Globus pallidus (tissue), 1 donor: ENCODE data around the gene LHFPL3.
"Not testable (repeated sequence)": the region's sequence is repeated elsewhere in the genome, so short reads cannot be mapped to it uniquely, and the experiment has no call there.

Source experiments
- DNase-seq: peaks from one replicate; pipeline ENCODE4 v3.0.0-alpha.2; 2015; ENCODE audit warnings: low spot score

LHFPL3 gene

DNA sequence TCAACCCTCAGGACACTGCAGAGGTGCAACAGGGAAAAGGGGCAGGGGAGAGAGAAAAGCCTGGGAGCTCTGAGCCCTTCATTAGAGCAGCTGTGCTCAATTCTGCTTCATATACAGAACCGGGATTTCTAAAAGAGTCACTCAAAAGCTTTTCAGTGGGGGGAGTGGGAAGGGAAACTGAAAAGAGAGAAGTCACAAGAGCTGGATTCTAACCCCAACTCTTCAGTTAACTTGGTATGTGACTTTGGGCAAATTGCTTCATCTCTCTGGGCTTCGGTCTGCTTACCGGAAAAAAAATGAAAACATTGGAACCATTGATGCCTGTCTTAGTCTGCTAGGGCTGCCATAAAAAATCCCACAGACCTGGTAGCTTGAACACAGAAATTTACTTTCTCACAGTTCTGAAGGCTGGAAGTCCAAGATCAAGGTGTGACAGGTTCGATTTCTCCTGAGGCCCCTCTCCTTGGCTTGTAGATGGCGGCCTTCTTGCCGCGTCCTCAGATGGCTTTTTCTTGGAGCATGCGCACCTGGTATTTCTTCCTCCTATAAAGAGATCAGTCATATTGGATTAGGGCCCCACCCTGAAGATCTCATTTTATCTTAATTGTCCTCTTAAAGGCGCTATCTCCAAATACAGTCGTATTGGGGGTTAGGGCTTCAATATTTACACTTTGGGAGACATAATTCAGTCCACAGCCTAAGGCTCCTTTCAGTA is 567.3 kb downstream of the LHFPL3 start:
- DNase-seq, result peak; percentile 22

DNA sequence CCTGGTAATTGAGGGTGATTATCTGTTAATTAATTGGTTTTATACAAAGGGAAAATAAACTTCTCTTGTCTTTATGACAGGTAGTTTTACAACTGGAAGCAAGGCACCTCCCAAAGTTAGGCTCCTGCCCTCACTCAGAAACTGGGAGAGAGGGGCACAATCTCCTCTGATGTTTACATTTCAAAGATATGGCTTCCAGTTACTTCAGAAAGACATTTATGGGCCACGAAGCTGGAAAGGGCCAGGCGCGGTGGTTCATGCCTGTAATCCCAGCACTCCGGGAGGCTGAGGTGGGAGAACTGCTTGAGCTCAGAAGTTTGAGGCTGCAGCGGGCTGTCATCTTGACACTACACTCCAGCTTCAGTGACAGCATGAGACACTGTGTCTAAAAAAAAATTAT is 570.0 kb downstream of the LHFPL3 start:
- DNase-seq, result no peak

DNA sequence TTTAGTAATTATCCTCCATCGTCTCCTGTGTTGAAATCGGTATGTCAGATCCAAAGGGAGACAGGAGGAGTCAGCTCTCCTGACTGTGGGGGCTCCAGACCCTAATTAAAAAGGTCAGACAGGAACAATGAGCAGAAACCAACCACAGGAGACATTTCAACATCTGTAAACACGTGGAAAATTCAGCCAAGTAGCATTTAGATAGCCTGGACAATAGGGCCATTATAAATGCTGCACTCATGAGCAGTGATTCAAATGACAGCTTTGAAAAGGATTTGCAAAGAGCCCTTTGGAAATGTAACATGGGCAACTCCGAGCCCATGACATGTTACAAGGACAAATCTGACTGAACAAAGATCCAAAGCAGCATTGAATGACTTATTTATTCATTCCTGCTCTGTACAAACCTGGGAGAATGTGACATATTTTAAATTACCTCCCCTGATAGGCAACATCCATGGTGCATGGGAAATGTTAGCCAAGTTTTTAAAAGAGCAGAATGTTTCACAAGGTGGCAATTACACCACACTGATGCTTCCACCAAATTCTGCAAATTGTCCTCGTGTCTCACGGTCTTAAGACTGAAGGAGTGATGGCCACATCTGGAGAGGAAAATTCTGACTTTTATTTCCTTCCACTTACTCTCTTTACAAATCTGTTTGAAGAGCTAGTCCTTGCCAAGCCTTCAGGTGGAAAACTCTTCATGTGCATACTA is 572.3 kb downstream of the LHFPL3 start:
- peak; percentile 86 for DNase-seq

DNA sequence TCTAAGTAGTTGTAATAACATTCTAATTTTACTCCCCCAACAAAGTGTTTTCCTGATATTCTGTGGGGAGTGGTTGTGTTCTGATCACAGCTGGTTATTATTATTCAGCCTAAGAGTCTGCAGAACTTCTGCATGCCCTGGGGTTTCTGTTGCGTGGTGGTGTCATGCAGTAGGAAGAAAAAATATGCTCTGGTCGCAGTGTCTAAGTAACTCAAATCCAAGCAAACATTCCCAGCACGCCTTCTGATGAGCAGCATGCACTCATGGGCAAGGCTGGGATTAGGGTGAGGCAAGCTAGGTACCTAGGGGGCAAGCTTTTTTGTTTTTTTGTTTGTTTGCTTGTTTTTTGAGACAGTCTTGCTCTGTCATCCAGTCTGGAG is 572.8 kb downstream of the LHFPL3 start:
- DNase-seq, result no peak

DNA sequence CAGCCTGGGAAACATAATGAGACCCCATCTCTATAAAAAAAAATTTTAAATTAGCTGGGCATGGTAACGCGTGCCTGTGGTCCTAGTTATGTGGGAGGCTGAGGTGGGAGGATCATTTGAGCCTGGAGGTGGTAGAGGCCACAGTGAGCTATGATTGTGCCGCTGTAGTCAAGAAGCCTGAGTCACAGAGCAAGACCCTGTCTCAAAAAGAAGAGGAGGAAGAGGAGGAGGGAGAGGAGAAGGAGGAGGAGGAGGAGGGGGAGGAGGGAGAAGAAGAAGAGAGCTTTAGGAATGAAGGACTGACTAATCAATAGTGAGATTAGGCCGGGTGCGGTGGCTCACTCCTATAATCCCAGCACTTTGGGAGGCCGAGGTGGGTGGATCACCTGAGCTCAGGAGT is 573.8 kb downstream of the LHFPL3 start:
- DNase-seq, result no peak

DNA sequence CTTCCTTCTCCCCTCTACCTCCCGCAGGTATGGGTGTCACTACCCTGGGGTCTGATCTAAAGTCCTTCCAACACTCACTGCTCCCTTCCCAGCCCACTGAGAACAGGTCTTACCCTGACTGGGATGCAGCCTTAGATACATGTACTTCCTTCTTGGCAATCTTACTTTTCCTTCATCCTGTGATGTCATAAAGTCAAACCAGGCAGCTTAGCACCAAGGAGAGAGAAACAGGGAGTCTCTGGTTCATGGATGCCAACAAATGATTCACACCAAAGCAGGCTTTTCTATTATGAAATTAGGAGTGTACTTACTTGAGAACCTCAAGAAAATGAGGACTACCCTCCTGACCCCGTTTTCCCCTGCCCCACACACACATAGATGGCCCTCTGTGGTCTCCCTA is 574.6 kb downstream of the LHFPL3 start:
- DNase-seq, result no peak

DNA sequence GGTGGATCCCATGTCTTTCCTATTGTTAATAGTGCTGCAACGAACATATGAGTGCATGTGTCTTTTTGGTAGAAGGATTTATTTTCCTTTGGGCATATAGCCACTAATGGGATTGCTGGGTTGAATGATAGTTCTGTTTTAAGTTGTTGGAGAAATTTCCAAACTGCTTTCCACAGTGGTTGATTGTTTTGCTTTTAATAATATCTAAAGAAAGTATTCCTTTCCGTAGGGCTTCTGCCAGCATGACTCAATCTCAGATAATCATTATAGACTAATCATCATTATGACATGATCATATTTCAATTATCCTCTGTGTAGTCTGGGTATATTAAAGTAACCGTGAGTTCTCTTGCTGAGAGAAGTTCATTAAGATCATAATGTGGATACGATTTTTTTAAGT is 575.4 kb downstream of the LHFPL3 start:
- DNase-seq, result no peak

DNA sequence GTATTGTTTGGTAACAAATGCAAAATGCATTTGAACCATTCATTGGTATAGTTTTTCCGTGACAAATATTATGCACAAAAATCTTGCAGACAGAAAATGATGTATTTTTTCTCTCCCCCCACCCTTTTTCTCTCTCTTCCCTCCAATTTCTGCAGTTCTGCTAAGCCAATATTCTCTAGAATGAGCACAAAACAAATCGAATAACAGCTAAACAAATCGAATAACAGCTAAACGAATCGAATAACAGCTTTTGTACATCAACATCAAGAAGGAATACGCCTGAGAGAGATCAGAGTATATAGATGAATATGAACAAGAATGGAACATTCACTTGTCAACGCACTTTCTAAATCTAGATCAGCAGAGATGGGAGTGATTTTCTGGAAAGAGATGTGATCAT is 577.6 kb downstream of the LHFPL3 start:
- no peak for DNase-seq

DNA sequence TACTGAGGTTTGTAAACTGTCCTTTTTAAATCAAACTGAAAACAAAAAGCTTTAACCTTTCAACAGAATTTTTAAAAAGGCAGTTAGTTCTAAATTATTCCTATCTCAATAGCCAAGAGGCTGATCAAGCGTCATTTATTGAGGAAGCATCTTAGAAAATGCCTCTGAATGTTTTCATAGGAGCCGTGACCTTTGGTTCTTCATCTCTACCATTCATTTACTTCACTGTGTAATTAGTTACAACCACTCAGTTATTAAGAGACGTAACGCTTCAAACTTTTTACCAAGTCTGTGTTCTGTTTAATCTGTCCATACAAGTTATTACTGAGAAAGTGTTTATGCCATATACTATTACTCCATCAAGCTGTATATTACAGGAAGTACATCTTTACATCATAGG is 578.2 kb downstream of the LHFPL3 start:
- DNase-seq, result no peak

DNA sequence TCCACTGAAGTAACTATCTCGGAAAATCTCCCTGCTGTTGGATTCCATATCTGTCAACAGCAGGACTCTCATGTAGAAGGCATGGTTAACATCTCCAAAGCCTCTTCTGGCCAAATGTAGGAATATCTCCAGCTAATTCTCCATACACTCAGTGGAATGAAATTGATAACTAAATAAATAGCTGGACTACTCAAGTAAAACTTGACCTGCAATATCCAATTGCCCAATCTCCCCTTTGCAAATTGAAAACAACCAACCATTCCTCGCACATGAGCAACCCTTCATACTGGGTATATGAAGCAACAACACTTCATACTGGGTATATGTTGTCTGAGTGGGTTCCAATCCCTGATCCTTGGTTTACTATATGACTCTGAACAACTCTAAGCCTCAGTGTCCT is 580.2 kb downstream of the LHFPL3 start:
- DNase-seq, result no peak

DNA sequence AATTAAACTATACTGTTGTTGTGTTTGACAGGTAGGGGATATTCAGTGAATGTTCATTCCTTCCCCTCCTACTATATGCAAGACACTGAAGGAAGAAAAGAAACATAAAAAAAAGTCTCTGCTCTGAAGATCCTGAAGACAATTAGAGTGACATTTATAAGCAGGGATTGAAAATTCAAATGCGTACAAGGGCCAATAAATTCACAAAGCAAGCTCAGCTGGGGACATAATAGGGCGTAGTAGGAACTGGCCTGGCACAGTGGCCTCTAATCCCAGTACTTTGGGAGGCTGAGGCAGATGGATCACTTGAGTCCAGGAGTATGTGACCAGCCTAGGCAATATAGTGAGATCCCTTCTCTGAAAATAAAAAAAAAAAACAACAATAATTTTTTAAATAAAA is 580.7 kb downstream of the LHFPL3 start:
- DNase-seq, result no peak

DNA sequence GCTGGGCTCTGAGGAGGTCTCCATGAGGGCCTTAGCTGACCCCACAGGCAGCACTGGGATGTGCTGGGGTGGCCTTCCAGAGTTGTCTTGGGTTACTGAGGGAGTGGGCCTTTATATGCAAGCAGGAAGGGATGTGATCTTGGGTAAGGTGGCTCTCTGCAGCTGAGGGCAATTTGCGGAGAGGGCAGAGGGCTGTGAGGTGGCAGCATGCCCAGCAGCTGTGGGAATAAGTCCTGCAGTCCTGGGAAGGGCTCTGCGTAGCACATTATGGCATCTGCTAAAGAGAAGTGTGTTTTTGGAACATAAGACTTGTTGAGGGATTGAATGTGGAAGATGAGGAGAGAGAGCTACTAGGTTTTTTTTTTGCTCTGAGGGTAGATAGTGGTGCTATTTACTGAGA is 586.0 kb downstream of the LHFPL3 start:
- DNase-seq, result no peak

DNA sequence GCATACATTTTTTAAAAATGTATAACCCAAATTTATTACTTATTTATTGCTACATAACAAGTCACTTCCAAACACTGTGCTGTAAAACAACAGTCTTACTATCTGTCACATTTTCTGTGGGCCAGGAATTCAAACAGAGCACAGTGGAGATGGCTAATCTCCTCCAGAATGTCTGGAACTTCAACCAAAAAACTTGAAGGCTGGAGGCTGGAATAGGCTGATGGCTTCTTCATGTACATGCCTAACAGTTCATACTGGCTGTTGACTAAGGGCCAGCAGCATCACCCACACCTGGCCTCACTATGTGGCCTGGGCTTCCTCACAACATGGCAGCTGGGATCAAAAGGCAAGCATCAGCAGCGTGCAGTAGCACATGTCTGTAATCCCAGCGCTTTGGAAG is 593.2 kb downstream of the LHFPL3 start:
- no peak for DNase-seq

DNA sequence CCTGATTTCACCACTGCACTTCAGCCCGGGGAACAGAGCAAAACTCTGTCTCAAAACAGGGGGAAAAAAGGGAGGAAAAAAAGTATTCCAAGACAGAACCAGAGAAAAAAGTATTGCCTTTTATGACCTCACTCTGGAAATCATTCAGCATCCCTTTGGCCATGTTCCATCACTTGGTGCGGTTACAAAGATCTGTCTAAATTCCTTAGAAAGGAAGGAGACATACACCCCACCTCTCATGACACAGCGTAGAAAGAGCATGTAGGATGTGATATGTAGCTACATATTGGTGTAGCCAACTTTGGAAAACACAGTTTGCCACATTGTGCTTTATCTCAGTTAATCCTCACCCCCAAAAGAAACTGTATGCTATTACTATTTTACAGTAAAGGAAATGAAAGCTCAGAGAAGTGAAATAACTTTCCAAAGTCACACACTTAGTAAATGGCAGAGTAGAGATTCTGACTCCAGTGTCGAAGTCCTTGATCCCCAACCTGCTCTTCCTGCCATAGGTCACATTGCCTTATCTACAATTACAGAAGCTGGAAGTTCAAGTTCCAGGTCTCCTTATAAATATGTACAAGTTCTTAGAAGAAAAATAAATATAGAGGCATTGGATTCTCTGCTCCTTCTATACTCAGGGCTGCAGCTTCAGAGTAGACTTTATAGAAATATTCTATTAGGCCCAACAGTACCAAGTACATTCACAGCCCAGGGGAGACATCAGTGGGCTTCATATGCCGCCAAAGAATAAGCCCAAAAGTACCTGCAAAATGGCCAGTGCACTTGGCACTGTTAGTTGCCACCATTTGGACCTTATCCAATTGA is 594.0 kb downstream of the LHFPL3 start:
- no peak for DNase-seq

DNA sequence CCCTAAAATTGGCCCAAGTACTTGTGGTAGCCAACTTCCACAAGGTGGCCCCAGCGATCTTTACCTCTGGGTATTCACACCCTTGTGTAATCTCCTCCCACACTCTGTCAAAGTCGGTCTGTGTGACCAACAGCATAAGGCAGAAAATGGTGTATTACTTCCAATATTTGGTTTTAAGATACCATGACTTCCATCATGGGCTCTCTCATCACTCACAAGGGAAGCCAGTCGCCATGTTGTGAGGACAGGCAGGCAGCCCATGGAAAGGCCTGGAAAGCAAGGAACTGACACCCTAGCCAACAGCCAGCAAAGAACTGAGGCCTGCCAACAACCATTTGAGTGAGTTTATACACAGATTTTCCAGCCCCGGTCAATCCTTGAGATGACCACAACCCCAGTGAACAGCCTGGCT is 594.6 kb downstream of the LHFPL3 start:
- DNase-seq, result peak; percentile 79

DNA sequence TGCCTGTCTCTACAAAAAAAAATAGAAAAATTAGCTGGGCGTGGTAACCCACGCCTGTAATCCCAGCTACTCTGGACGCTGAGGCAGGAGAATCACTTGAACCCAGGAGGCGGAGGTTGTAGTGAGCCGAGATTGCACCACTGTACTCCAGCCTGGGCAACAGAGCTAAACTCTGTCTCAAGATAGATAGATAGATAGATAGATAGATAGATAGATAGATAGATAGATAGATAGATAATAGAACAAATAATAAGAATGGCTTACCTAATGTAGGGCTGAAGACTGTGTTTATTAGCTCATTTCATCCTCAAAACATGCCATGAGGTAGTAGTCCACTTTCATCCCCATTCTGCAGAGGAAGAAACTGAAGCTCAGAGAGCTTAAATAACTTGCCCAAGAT is 597.8 kb downstream of the LHFPL3 start:
- not testable (repeated sequence) for DNase-seq

DNA sequence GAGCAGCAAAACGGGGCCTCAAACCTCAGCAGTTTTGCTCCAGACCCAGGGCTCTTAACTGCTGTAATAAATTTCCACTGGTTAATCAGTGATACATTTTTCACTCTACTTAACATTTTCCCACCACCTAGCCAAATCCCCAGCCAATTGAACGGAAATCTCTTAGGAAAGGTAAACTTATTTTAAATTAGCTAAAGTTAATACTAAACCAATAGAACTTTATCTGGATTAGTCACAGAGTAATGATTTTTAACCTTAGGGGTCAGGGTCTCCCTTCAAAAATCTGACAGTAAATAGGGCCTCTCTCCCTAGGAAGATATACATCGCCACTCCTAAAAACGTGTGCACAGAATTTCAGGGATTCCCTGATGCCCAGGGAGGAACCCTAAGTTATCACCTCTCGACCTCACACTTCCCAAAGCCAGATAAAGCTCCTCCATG is 598.2 kb downstream of the LHFPL3 start:
- DNase-seq, result no peak

DNA sequence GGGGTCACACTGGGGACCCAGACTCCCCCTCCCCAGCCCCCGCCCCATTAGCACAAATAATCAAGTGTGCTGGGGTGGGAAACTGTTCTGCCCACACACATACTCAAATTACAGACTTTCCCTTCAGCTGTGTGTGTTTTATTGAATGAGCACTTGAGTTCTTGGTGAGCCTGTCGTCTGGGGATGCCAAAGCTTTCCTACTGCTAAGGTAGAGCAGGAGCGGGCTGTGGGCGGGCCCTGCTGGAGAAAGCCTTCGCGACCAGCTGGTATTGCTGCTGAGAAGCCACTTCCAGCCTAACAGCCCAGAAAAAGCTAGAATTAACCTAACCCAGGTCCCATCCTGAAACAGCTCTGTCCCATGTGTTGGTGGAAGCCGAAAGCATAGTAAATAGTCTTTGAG is 598.7 kb downstream of the LHFPL3 start:
- no peak for DNase-seq

DNA sequence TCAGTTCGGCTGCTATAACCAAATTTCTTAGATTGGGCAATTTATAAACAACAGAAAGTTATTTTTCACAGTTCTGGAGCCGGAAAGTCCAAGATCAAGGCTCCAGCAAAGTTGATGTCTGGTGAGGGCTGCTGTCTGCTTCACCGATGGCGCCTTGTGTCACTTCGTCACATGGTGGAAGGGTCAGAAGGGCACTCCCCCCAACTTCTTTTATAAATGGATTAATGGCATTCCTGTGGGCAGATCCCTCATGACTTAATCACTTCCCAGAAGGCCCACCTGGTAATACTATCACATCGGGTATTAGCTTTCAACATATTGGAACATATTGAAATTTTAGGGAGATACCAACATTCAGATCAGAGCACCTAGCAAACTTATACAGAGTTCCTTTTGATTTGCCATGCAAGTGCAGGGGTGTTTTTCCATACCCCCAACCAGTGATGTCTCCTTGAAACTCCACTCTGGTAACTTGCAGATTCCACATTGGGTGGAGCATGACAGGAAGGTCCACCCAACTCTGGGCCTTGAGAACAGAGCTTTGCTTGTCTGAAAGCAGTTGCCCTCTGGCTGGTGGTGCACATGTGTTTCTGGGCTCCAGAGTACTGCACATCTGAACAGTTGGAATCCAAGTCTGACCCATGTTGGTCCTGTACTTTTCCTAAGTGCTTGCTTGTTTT is 600.5 kb downstream of the LHFPL3 start:
- no peak for DNase-seq

DNA sequence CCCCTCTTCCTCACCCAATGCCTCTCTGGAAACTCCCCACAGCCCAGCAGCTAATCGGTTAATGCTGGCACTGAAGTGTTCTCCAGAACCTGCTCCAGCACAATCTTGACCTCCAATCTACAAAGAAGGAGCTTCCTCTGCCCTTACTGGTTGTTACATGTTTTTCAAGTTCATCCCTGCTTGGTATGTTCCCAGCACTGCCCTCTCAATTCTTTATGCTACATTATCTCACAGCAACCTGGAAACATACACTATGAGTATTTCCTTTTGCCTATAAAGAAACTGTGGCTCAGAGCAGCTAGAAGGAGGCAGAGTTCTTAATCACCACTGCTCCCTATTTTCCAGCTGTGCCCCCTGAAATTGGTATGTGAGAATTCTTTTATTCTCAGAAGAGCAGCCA is 601.5 kb downstream of the LHFPL3 start:
- no peak for DNase-seq

DNA sequence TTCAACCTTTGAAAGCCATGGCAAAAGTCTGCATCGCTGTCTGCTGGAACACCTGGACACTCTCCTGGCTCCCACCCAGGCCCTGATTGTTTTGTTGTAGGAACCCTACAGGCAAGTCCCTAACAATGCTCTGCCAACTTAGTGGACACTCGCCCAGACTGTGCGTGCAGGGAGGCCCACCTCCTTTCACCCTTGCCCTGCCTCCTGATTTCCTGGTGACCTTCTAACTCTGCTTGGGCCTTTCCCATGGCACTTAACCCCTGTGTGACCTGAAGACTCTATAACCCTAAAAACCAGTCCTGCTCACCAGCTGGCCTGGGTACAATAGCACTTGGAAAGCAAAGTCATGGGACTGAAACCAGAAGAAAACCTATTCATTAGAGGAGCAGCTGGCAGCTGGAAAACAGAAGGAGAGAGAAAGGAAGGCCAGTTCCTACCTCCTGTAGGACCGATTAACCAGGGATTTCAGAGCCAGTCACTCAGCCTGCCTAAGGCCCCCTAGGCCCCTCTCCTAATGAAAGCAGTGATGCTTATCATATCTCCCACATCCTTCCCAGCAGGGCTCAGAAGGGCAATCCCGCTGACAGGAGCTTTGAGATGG is 602.9 kb downstream of the LHFPL3 start:
- no peak for DNase-seq

DNA sequence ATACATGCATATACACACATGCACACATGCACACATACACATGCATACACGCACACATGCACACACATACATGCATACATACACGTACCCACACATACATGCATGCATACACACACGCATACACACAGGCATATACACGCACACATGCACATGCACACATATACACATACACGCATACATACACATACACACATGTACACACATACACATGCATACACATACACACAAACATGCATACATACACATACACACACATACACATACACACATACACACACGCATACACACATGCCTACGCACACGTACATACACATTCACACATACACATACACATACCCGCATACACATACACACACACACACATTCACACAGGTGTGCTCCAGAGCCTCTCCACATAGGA is 604.6 kb downstream of the LHFPL3 start:
- no peak for DNase-seq
